GM19240 (cell line): ENCODE results near the gene FGFR3.
"Not testable (repeated sequence)": the region's sequence is repeated elsewhere in the genome, so short reads cannot be mapped to it uniquely, and the experiment has no call there.

ENCODE experiments used
- DNase-seq: peaks from one replicate; pipeline ENCODE4 v3.0.0; 2011; ENCODE audit warnings: low spot score; ENCODE audit not compliant: insufficient read length

The FGFR3 gene

DNA sequence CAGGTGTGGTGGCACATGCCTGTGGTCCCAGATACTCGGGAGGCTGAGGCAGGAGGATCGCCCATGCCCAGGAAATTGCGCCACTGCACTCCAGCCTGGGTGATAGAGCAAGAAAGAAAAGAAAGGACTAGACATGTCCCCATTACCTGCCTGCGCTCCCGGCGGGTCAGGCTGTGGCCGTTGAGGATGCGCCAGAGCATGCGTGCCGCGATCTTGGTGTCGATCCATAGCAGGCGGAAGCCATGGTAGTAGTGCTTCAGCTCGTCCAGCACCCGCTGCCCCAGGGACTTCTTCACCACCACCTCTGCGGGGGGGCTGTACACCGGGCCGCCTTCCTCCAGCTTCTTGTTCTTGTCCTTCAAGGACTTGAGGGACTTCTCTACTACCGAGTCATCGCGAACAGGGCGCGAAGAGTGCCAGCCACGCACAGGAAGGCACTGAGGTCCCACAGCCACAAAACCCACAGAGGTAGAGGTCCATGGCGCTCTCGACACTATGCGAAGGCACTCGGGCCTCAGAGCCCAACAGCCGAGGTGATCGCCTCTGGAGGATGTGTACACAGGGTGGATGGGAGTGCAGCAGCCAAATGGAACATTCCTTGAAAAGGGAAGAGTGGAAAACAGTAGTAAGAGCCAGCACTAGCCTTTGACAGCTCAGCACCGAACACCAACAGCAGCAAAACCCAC lies 48.3 kb downstream of the FGFR3 start:
- DNase-seq = no peak

DNA sequence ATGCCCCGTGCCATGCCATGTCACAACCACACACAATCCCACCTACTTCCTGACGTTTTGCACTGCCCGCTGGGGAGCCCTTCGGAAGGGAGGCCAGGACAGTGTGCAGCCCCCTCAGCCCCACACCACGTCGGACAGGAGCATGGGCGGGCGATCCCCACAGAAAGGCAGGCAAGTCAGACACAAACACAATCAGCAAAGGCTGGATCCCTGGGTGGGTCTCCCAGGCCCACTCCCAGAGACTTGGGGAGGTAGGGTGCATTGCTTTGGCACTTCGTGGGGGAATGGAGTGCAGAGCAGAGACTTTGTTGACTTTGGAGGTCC lies 48.8 kb downstream of the FGFR3 start:
- DNase-seq = no peak

DNA sequence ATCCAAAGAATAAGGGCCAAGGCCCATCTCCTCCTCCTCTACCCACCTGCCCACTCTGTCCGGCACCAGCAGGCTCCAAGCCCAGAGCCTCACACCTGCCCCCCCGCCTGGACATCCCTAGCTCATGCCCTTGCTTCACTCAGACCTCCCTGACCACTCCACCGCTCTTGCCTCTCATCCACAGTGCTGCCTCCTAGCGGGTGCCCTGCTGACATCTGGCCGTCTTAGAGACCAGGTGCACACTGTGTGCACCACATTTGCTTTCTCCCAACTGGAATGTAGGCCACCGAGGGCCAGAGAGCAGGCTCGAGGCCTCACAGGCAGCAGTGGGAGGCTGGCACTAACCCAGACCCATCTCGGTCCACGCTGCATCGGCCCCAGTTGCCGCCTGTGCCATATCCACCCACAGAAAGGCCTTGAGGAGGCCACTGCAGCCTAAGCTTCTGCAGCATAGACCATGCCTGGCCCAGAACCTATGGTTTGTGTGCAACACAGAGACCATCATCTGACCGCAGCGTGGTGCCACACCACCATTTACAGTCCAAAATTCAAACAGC lies 49.3 kb downstream of the FGFR3 start:
- DNase-seq = no peak

DNA sequence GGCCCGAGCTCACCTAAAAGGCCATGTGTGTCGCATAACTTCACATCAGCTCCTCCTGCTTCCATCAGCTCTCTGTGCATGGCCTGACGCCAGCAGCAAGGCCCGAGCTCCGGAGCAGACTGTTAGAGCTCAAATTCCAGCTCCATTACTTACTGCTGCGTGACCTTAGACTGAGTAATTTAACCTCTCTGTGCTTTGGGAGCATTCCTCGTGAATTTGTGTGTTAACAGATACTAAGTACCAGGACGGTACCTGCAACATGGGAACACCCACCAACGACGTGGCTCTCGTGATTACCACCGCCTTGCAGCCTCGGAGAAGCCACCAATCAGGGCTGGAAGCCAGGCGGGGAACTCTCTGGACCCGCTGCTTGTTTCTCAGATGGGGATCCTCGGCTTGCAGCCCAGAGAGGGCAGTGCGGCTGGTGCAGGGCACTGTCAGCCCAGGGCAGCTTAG lies 49.9 kb downstream of the FGFR3 start:
- DNase-seq = no peak

DNA sequence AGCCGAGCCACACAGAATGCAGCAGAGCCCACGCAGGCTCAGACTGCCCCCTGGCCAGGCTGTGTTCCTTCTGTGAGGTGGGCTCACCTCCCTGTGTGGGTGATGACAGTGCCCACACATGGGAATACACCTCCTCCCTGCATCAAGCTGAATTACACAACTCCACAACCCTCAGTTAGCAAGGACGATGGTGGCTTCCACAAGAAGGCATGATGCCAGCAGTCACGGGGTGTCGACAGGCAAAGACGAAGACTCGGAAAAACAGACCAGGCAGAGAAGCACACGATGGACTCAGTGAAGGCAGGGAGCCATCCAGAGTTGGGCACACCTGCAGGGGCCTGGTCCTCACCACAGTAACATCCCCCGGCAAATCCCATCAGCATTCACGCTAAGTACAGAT lies 50.8 kb downstream of the FGFR3 start:
- DNase-seq = no peak

DNA sequence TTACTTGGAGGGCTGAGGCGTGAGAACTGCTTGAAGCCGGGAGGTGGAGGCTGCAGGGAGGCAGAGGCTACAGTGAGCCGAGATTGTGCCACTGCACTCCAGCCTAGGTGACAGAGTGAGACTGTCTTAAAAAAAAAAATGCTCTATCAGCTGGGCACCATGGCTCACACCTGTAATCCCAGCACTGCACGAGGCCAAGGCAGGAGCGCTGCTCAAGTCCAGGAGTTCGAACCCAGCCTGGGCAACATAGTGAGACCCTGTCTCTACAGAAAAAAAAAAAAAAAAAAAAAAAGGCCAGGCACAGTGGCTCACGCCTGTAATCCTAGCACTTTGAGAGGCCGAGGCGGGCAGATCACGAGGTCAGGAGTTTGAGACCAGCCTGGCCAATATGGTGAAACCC lies 51.5 kb downstream of the FGFR3 start:
- not testable (repeated sequence) for DNase-seq

DNA sequence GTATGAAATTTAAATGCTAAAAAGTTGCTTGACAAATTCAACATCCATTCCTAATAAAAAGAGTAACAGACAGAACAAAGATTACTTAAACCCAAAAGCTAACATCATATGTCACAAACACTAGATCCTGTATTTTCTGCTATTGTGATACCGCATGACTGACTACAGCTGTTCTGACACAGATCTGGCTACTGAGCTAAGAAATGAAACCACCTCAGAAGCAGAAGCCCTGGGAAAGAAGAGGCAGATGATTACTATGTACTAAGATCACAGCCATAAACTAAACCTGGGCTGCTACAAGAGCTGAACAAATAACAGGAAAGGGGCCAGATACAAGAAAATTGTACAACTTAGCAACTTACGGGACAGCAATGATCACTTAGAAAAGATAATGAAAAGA lies 53.5 kb downstream of the FGFR3 start:
- DNase-seq = no peak

DNA sequence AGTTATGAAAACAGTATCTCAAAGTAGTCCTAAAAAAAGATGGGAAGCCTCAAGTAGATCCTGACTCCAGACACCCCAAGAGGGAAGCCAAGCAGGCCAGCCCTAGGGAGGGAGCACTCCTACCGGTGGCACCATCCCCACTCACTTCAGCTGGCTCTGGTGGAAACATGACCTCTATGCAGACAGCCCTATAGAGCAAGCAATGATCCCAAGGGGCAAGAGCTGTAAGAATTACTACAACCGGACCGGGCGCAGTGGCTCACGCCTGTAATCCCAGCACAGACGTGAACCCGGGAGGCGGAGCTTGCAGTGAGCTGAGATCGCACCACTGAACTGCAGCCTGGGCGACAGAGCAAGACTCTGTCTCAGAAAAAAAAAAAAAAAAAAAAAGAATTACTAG lies 57.2 kb downstream of the FGFR3 start:
- DNase-seq = no peak

DNA sequence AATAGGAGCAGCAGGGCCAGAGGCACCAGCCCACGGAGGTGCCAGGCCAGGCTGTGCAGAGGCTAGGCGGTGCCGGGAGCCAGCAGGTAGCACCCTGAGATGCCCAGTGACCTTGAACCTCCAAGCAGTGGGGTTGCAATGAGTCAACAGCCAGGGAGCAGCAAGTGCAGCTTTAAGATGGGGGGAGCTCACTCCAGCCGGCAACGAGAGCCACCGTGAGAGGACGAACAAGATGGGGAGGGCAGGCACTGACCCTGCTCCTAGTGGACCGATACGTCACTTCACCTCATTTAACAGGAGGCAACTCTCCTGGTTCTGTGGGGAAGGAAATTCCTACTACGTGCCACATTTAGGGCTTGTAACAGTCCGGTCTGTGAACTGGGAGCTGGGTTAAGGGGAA lies 58.1 kb downstream of the FGFR3 start:
- DNase-seq = no peak

DNA sequence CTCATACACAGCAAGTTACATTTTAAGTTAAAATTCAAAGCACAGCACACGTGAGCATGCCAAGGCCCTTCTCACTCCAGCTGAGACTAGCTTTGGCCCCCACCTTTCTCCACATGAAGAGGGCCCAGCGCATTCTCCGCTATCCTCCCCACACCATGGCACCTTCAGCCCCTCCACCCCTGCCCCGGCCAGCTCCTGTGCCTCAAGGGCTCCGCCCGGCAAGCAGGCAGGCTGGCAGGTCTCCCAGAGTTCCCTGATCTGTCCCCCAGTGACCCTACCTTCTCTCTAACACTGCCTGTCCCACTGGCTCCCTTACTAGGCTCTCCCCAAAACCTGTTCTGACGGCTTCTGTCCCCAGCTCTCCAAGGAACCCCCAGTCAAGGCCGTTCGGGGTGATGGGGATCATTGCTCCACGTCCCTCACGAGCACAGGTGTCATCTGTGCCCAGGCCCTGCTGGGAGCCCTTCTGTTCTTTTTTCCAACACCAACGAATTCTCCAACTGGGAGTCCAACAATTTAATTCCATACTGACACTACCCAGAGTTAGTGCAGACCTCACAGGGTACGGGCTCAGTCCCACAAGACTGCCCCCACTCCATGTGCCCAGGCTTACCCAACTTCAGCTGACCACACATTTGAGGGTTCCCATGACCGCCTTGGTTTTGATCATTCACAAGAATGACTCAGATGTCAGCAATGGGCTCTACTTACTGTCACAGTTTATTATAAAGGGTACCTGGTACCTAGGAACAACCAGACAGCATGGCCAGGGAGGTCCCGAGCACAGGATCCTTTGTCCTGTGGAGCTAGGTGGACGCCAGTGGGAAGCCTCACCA lies 58.7 kb downstream of the FGFR3 start:
- no peak for DNase-seq

DNA sequence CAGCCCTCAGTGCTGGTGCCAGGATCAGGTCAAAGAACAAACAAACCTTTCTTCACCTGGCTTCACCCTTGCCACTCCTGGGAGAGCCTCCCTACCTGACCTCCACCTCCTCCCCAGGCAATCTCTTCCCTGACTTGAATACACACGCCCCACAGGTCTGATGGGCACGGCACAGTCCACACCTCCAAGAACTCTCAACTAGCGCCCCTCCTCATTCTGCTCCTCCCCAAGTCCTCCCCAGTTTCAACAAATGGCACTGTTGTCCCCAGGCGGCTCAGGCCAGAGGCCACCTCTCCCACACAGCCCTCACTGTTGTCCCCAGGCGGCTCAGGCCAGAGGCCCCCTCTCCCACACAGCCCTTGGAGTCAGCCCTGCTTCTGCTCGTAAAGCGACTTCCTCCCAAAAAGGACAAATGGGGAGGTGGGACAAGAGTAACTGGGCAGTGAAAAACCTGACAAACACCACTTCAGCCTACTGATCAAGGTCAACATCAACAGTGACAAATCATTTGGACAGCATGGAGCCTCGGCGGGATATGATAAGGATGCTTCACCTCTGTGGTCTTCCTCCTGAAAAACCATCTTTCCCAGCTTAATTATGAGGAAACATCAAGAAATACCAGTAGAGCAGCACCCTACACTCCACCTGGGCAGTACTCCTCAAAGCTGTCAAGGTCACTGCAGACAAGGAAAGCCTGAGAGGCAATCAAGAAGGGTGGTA lies 60.0 kb downstream of the FGFR3 start:
- DNase-seq = no peak

DNA sequence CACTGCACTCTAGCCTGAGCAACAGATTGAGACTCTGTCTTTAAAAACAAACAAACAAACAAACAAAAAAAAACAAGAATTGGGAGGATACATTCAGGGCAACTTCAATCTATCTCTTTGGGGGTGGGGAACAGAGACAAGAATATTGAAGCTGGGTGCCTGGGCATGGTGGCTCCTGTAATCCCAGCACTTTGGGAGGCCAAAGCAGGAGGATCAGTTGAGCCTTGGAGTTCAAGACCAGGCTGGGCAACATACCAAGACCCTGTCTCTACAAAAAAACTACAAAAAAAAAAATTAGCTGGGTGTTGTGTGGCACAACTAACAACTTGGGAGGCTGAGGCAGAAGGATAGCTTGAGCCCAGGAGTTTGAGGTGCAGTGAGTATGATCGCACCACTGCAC lies 61.7 kb downstream of the FGFR3 start:
- DNase-seq = no peak

DNA sequence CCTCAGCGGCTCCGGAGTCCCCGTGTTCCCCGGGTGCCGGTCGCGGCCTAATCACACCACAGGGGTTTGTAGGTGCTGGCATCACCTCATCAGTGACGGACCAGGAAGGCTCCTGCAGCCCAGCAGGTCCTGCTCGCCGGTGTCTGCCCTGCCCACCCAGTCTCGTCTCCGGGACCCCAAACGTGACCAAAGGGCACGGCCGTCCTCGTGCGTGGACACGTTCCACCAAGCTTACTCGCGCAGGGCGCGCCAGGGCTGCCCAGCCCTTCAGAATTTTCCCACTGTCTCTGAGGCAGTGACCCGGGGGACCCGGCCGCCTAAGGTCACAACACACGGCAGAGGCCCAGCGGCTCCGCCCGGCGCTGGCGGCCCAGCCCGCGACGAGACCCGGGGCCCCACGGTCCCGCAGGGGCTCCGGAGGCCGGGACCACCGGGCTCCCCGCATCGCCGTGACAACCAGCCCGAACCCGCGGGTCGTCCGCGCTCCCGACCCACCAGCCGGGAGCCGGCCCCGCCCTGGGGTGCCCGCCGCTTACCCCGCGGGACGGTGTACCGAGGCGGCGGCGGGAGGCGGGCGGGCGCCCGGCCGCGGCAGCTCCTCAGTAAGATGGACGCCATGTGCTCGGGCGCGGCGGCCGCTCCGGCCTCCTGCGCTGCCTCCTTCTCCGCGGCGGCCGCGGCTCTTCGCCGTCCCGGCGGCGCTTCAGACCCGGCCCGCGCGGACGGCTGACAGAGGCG lies 62.4 kb downstream of the FGFR3 start:
- DNase-seq = peak; percentile 30

DNA sequence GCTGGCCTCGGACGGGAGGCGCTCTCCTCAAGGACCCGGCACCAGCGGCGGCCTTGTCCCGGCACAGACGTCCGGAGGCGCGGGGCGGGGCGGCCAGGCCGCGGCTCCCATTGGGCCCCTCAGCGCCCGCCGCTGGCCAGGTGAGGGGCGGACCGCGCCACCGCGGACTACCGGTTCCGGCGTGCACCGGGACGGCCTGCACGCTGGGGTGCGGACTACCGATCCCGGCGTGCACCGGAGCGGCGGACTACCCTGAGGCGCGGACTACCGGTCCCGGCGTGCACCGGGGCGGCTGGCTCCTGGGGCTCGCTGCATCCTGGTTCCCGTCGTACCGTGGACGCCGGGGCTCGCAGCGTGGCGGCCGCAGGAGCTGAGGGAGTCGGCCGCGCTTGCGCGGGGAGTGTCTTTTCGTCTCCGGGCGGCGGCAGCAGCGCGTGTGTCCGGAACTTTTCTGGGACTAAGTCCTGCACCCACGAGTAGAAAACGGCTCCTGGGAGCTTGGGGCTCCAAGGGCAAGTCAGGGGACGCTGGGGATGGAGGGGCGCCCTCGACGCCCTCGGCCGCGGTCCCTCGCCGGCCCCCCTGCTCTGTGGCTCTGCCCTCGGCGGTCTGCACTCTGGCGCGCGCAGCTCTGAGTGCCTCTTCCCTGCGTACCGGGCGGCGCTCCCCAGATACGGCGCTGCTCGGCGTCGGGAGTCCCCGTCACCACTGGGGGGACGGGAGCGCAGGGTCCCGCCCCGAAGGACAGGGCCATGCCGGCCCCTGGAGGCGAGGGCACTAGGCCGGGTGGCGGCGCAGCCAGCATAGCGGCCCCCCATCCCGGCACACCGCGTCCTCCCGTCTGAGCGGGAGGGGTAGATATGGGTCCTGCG lies 63.2 kb downstream of the FGFR3 start, which contains the start of gene LETM1:
LETM1 (minus strand) TSS at position 86 of the 872 bp plus-strand sequence. CDS start 206 bp downstream, outside the sequence.
- peak; percentile 98 for DNase-seq

DNA sequence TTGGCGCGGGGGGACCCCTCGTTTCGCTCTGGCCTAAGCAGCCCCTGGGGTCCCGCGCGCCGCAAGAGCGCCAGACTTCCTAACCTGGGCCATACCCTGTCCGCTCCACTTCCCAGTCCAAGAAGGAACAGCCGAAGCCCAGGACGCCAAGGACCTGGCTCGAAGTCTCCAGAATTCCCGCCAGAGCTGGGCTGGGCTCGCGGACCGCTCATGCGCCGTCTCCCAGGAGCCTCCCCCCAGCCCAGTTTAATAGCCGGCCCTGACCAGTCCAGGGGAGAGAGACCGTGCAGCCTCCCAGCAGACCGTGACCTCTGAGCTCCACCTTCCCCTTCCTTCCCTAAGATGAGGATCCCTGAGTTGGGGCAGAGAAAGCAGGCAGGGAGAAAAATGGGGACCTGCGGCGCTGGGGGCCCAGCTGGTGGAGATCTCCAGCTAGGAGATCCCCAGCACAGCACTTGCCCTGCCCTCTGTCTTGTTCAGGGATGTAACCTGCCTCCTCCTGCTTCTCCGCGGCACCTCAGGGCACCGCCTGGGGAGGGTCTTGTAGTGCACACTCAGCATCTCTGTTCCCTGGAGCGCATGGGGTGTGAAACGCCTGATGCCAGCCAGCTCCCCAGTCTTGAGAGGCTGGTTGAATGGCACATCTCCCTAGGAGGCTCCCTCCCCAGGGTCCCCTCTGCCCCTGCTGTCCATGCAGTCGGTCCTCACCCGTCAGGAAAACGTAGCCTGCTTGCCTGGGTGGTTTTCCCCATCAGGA lies 64.0 kb downstream of the FGFR3 start:
- DNase-seq = no peak

DNA sequence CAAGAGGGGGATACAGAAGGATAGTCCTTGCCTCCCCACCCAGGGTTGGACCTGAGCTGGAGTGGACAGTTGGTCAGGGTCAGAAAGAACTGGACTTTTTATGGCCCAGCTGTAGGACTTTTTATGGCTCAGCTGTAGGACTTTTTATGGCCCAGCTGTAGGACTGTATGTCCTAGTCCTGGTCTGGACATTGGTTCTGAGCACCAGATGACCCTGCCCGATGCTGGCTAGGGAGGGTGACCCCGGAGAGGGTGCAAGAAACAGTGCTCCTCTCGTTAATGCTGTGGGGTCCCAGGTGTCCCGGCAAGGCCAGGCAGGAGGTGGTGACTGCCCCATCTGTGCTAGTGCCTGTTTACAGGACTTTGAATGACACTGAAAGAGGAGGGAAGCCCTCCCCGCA lies 64.8 kb downstream of the FGFR3 start:
- no peak for DNase-seq
